ENCODE results near the gene PEX14. TPM values are rescaled to one million over a fixed set of nuclear protein-coding genes. Genes with fewer than 3 reads are reported as not detected.

Gene PEX14
- total RNA-seq, 6 experiments from 2014 or later = 23.1 to 28.4 (median 26.0) TPM

DNA sequence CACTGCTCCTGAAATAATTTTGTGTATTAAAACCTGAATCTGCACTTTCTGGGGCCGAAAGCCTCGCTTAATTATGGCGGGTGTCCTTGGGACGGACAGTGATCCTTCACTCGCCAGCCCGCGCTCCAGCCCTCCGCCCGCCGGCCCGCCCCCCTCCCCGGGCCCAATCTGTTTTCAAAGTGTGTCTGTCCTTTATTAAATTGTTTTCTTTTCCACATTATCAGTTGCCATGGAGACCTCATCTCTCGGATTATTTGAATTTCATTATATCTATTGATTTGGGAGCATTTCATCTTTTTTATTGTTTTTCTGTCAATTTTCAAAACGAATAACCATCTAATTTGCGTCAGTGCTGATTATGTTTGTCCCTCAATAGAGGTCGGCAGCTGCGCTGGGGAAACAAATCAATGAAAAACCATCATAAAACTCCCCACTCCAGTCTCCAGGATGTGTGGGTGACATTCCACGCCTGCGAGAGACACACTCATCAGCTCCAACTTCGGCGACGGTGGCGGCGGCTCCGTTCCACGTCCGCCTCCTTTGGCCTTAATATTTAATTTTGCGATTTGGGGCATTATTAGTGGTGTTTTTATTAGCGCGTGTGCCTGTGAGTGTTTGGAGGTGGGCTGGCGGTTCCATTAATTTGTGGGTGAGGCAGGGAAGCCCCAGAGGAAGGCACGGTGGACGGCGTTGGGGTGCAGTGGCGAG lies 197.7 kb downstream of the PEX14 start:
- Mint-ChIP-seq H3K36me3 (ENCODE audit: low read depth) (no peaks in the 10 kb centered on the region), H3K4me1 (ENCODE audit: low read depth) (no peaks in the 10 kb centered on the region), H3K27me3 (ENCODE audit: insufficient read depth) (peaks cover 26% of the 10 kb centered on the region), H3K9me3 (no peaks in the 10 kb centered on the region), H3K27ac (no peak overlapping the region), H3K4me3 (no peak overlapping the region)
- no peak for DNase-seq
- TF ChIP-seq CTCF (IDR thresholded peaks at IDR 0.05) = no peak

GRCh38 chr1:10673109-10673711 lies 198.5 kb downstream of the PEX14 start:
- Mint-ChIP-seq H3K27ac (no peak overlapping the region), H3K27me3 (ENCODE audit: insufficient read depth) (peaks cover 23% of the 10 kb centered on the region), H3K4me3 (no peak overlapping the region), H3K9me3 (no peaks in the 10 kb centered on the region), H3K4me1 (ENCODE audit: low read depth) (no peaks in the 10 kb centered on the region), H3K36me3 (ENCODE audit: low read depth) (no peaks in the 10 kb centered on the region)
- TF ChIP-seq CTCF (IDR thresholded peaks at IDR 0.05) = no peak
- no peak for DNase-seq

DNA sequence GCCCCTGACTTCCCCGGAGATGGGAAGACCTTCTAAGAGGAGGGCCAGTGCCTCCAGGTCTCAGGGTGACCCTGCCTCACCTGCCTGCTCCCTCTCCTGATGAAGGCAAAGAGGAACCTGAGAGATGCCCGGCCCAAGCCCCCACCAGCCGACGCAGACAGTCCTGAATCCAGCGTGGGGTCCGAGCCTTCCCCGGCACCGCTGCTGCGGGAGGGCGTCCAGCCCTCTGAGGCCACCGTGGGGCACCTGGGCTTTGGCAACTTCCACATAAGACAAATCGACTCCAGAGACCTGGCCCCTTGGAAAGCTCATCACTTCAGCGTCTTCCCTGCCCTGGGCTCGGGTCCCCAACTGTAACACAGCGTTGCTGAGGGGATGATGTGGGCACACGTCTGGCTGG lies 199.5 kb downstream of the PEX14 start:
- no peaks in the 10 kb centered on the region for H3K9me3 Mint-ChIP-seq
- peaks cover 24% of the 10 kb centered on the region for H3K27me3 Mint-ChIP-seq (ENCODE audit: insufficient read depth)
- H3K4me1 Mint-ChIP-seq (ENCODE audit: low read depth) = no peaks in the 10 kb centered on the region
- no peak for DNase-seq
- no peak overlapping the region for H3K27ac Mint-ChIP-seq
- no peak overlapping the region for H3K4me3 Mint-ChIP-seq
- TF ChIP-seq CTCF (IDR thresholded peaks at IDR 0.05) = no peak
- H3K36me3 Mint-ChIP-seq (ENCODE audit: low read depth) = no peaks in the 10 kb centered on the region

GRCh38 chr1:10674700-10675609 lies 200.2 kb downstream of the PEX14 start:
- Mint-ChIP-seq H3K36me3 (ENCODE audit: low read depth) (no peaks in the 10 kb centered on the region), H3K4me3 (no peak overlapping the region), H3K27ac (no peak overlapping the region), H3K27me3 (ENCODE audit: insufficient read depth) (peaks cover 26% of the 10 kb centered on the region), H3K9me3 (no peaks in the 10 kb centered on the region), H3K4me1 (ENCODE audit: low read depth) (no peaks in the 10 kb centered on the region)
- no peak for DNase-seq
- no peak for TF ChIP-seq CTCF (IDR thresholded peaks at IDR 0.05)

- H3K27me3 Mint-ChIP-seq (ENCODE audit: insufficient read depth) = peaks cover 24% of the 10 kb centered on the region
- no peaks in the 10 kb centered on the region for H3K9me3 Mint-ChIP-seq
- H3K36me3 Mint-ChIP-seq (ENCODE audit: low read depth) = no peaks in the 10 kb centered on the region
- H3K27ac Mint-ChIP-seq = no peak overlapping the region
- no peak for TF ChIP-seq CTCF (IDR thresholded peaks at IDR 0.05)
- DNase-seq = no peak
- H3K4me3 Mint-ChIP-seq = no peak overlapping the region
- no peaks in the 10 kb centered on the region for H3K4me1 Mint-ChIP-seq (ENCODE audit: low read depth)
These were observed 201.1 kb downstream of the PEX14 start for GRCh38 chr1:10675813-10676212.

Data from HFFc6 (cell line).